SK-N-SH (cell line): ENCODE data around the gene RIOX2.

Source experiments
- ELF1 ChIP-seq: IDR thresholded peaks from 2 replicates; pipeline ENCODE4 v1.4.0; 2012
- EP300 ChIP-seq, 2 experiments: IDR thresholded peaks; 2 replicates each; pipeline versions ENCODE4 v1.4.0 to v1.6.1; 2012; ENCODE audit warnings: borderline replicate concordance in 1 of 2, low read depth in 1 of 2, low read length in 1 of 2
- MXI1 ChIP-seq: IDR thresholded peaks from 2 replicates; pipeline ENCODE4 v1.6.1; 2012; ENCODE audit warnings: mild to moderate bottlenecking, low read depth, low read length, improper control_type of control experiment
- POLR2AphosphoS5 ChIP-seq: IDR thresholded peaks from 2 replicates; pipeline ENCODE4 v1.6.1; 2012; ENCODE audit warnings: low read depth, low read length
- RAD21 ChIP-seq: IDR thresholded peaks from 2 replicates; pipeline ENCODE4 v1.6.1; 2012; ENCODE audit warnings: mild to moderate bottlenecking, low read length
- REST ChIP-seq: IDR thresholded peaks from 2 replicates; pipeline ENCODE4 v1.6.1; 2012; ENCODE audit warnings: mild to moderate bottlenecking, low read depth, low read length, moderate library complexity
- SIN3A ChIP-seq: IDR thresholded peaks from 2 replicates; pipeline ENCODE4 v1.6.1; 2012; ENCODE audit warnings: low read depth, mild to moderate bottlenecking, low read length, moderate library complexity, borderline replicate concordance
- SMC3 ChIP-seq: IDR thresholded peaks from 2 replicates; pipeline ENCODE4 v1.6.1; 2012; ENCODE audit warnings: low read depth, low read length, improper control_type of control experiment
- TEAD4 ChIP-seq: IDR thresholded peaks from 2 replicates; pipeline ENCODE4 v1.4.0; 2012; ENCODE audit warnings: mild to moderate bottlenecking, borderline replicate concordance; ENCODE audit not compliant: insufficient read depth
- YY1 ChIP-seq: IDR thresholded peaks from 2 replicates; pipeline ENCODE4 v1.4.0; 2012; ENCODE audit warnings: low read depth, mild to moderate bottlenecking
- TF ChIP-seq, protein P1 (sequence below): fragments of 200-600 bp; sonication (generic); IDR thresholded peaks from 2 replicates; pipeline ENCODE4 v1.6.1; 2017; ENCODE audit warnings: antibody characterized with exemption, mild to moderate bottlenecking, moderate library complexity

GRCh38 chr3:97949743-97950142 is 22.5 kb downstream of the RIOX2 start:
- TF ChIP-seq, protein P1, sequence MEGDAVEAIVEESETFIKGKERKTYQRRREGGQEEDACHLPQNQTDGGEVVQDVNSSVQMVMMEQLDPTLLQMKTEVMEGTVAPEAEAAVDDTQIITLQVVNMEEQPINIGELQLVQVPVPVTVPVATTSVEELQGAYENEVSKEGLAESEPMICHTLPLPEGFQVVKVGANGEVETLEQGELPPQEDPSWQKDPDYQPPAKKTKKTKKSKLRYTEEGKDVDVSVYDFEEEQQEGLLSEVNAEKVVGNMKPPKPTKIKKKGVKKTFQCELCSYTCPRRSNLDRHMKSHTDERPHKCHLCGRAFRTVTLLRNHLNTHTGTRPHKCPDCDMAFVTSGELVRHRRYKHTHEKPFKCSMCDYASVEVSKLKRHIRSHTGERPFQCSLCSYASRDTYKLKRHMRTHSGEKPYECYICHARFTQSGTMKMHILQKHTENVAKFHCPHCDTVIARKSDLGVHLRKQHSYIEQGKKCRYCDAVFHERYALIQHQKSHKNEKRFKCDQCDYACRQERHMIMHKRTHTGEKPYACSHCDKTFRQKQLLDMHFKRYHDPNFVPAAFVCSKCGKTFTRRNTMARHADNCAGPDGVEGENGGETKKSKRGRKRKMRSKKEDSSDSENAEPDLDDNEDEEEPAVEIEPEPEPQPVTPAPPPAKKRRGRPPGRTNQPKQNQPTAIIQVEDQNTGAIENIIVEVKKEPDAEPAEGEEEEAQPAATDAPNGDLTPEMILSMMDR, result no peak
- TF ChIP-seq EP300 (IDR thresholded peaks at IDR 0.05; ENCODE audit: borderline replicate concordance in 1 of 2, low read depth in 1 of 2, low read length in 1 of 2) (no peak), MXI1 (no peak), YY1 (no peak), REST (no peak), POLR2AphosphoS5 (no peak), ELF1 (no peak), SMC3 (no peak), SIN3A (no peak), RAD21 (no peak), TEAD4 (no peak)
